Measurements from ENCODE around the gene CAMSAP1. TPM values are rescaled to one million over a fixed set of nuclear protein-coding genes. Genes with fewer than 3 reads are reported as not detected.

CAMSAP1 gene
- total and polyA plus RNA-seq, 2 experiments from 2014 or later: 2.8 to 12.4 TPM

GRCh38 chr9:135928074-135928730 lies 20.9 kb upstream of the CAMSAP1 start:
- 91 to 93% methylated on average over 18 to 23 of the region's 23 CpGs for WGBS, 2 experiments (ENCODE audit: low coverage in 1 of 2, low lambda C conversion rate in 2 of 2, missing lambda C conversion rate in 2 of 2)
- Histone ChIP-seq H3K79me2 (ENCODE audit: insufficient read depth) (no peaks in the 10 kb centered on the region), H3K27me3 (replicated peaks; ENCODE audit: insufficient read depth) (no peaks in the 10 kb centered on the region), H3K9me3 (ENCODE audit: low read depth) (no peaks in the 10 kb centered on the region), H2AFZ (no peak overlapping the region), H3K4me2 (ENCODE audit: unreplicated experiment) (no peak overlapping the region), H3K27ac (no peak overlapping the region), H3K36me3 (ENCODE audit: low read depth) (no peaks in the 10 kb centered on the region), H3K4me1 (ENCODE audit: insufficient read depth) (peaks cover 15% of the 10 kb centered on the region), H4K20me1 (ENCODE audit: insufficient read depth) (no peaks in the 10 kb centered on the region), H3F3A (ENCODE audit: insufficient read depth) (no peaks in the 10 kb centered on the region), H3K9ac (no peak overlapping the region), H3K9me2 (ENCODE audit: insufficient read depth) (no peaks in the 10 kb centered on the region), H3K4me3 (no peak overlapping the region)
- in situ Hi-C loops (cut with MboI): no loop called here
- no peak for DNase-seq
- TF ChIP-seq EZH2phosphoT487 (IDR thresholded peaks at IDR 0.05; ENCODE audit: insufficient read depth, low read depth) (no peak), EZH2 (IDR thresholded peaks at IDR 0.05; ENCODE audit: insufficient read depth, poor library complexity, severe bottlenecking) (no peak)

- Histone ChIP-seq H3K9me2 (ENCODE audit: insufficient read depth) (no peaks in the 10 kb centered on the region), H3K4me2 (ENCODE audit: unreplicated experiment) (peak overlapping the region; percentile 34), H3F3A (ENCODE audit: insufficient read depth) (no peaks in the 10 kb centered on the region), H3K27me3 (replicated peaks; ENCODE audit: insufficient read depth) (no peaks in the 10 kb centered on the region), H3K9me3 (ENCODE audit: low read depth) (no peaks in the 10 kb centered on the region), H2AFZ (no peak overlapping the region), H3K4me1 (ENCODE audit: insufficient read depth) (peaks cover 15% of the 10 kb centered on the region), H3K4me3 (no peak overlapping the region), H4K20me1 (ENCODE audit: insufficient read depth) (no peaks in the 10 kb centered on the region), H3K79me2 (ENCODE audit: insufficient read depth) (no peaks in the 10 kb centered on the region), H3K9ac (no peak overlapping the region; the same call in 1 of the 2 replicates), H3K36me3 (ENCODE audit: low read depth) (no peaks in the 10 kb centered on the region), H3K27ac (no peak overlapping the region)
- in situ Hi-C loops (cut with MboI): no loop called here
- DNase-seq: no peak
- no peak for TF ChIP-seq EZH2 (IDR thresholded peaks at IDR 0.05; ENCODE audit: insufficient read depth, poor library complexity, severe bottlenecking)
- TF ChIP-seq EZH2phosphoT487 (IDR thresholded peaks at IDR 0.05; ENCODE audit: insufficient read depth, low read depth): no peak
- WGBS, 2 experiments (ENCODE audit: low coverage in 1 of 2, low lambda C conversion rate in 2 of 2, missing lambda C conversion rate in 2 of 2): 83 to 84% methylated on average over 22 to 25 of the region's 25 CpGs
These were observed 20.1 kb upstream of the CAMSAP1 start for GRCh38 chr9:135927195-135928013.

GRCh38 chr9:135926402-135927194 lies 19.3 kb upstream of the CAMSAP1 start:
- Histone ChIP-seq H3K36me3 (ENCODE audit: low read depth) (no peaks in the 10 kb centered on the region), H3K9me2 (ENCODE audit: insufficient read depth) (no peaks in the 10 kb centered on the region), H3K4me3 (no peak overlapping the region), H3K9me3 (ENCODE audit: low read depth) (no peaks in the 10 kb centered on the region), H3K4me1 (ENCODE audit: insufficient read depth) (peaks cover 15% of the 10 kb centered on the region), H4K20me1 (ENCODE audit: insufficient read depth) (no peaks in the 10 kb centered on the region), H2AFZ (no peak overlapping the region), H3K27me3 (replicated peaks; ENCODE audit: insufficient read depth) (no peaks in the 10 kb centered on the region), H3K79me2 (ENCODE audit: insufficient read depth) (no peaks in the 10 kb centered on the region), H3F3A (ENCODE audit: insufficient read depth) (no peaks in the 10 kb centered on the region), H3K4me2 (ENCODE audit: unreplicated experiment) (peak overlapping the region; percentile 34), H3K9ac (peak overlapping the region; percentile 38), H3K27ac (peak overlapping the region; percentile 63)
- in situ Hi-C loops (cut with MboI): no loop called here
- 55 to 68% methylated on average over 22 to 27 of the region's 27 CpGs for WGBS, 2 experiments (ENCODE audit: low coverage in 1 of 2, low lambda C conversion rate in 2 of 2, missing lambda C conversion rate in 2 of 2)
- no peak for TF ChIP-seq EZH2 (IDR thresholded peaks at IDR 0.05; ENCODE audit: insufficient read depth, poor library complexity, severe bottlenecking)
- no peak for TF ChIP-seq EZH2phosphoT487 (IDR thresholded peaks at IDR 0.05; ENCODE audit: insufficient read depth, low read depth)
- DNase-seq: peak; percentile 96

- Histone ChIP-seq H3K4me1 (ENCODE audit: insufficient read depth) (peaks cover 15% of the 10 kb centered on the region), H3F3A (ENCODE audit: insufficient read depth) (no peaks in the 10 kb centered on the region), H3K36me3 (ENCODE audit: low read depth) (no peaks in the 10 kb centered on the region), H3K27ac (no peak overlapping the region), H3K4me2 (ENCODE audit: unreplicated experiment) (no peak overlapping the region), H3K9me2 (ENCODE audit: insufficient read depth) (no peaks in the 10 kb centered on the region), H3K27me3 (replicated peaks; ENCODE audit: insufficient read depth) (no peaks in the 10 kb centered on the region), H3K79me2 (ENCODE audit: insufficient read depth) (no peaks in the 10 kb centered on the region), H4K20me1 (ENCODE audit: insufficient read depth) (no peaks in the 10 kb centered on the region), H3K9ac (no peak overlapping the region), H3K9me3 (ENCODE audit: low read depth) (no peaks in the 10 kb centered on the region), H2AFZ (no peak overlapping the region), H3K4me3 (no peak overlapping the region)
- 91 to 92% methylated on average over 17 to 19 of the region's 19 CpGs for WGBS, 2 experiments (ENCODE audit: low coverage in 1 of 2, low lambda C conversion rate in 2 of 2, missing lambda C conversion rate in 2 of 2)
- TF ChIP-seq EZH2phosphoT487 (IDR thresholded peaks at IDR 0.05; ENCODE audit: insufficient read depth, low read depth) (no peak), EZH2 (IDR thresholded peaks at IDR 0.05; ENCODE audit: insufficient read depth, poor library complexity, severe bottlenecking) (no peak)
- in situ Hi-C loops (cut with MboI): no loop called here
- peak; percentile 58 for DNase-seq
These were observed 18.3 kb upstream of the CAMSAP1 start for GRCh38 chr9:135925496-135926133.

Measured in GM23248 (cell line).